Suppressor macrophage treated with lipopolysaccharide for 1 hour (primary cell): ENCODE results near the gene PNLIPRP3.
"Not testable (repeated sequence)": the region's sequence is repeated elsewhere in the genome, so short reads cannot be mapped to it uniquely, and the experiment has no call there.

Source experiments
- DNase-seq, 3 donors: peaks; one replicate each; pipeline ENCODE4 v3.0.0-alpha.2; 2020 to 2022

PNLIPRP3 gene

GRCh38 chr10:116427671-116428070 is at the start of gene PNLIPRP3:
Gene PNLIPRP3 (plus strand): TSS chr10:116427847. CDS start chr10:116428013, 166 bp downstream.
- no peak for DNase-seq

DNA sequence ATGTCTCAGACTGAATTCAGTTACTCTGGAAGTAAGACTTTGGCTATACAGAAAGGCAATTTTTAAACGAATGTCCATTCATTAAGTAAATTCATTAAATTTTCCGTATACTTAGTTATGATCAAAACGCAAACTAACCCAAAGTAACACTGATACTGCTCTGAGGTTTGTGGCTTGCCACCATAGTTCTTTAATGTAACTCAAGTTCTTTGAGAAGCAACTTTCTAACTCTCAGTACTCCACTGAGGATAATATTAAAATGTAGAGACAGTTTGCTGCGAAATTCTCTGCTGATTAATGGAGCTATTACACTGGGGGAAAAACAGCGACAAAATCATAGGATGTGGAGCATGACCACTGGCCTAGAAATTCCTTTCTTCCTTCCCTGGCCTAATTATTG is 45.4 kb upstream of the PNLIPRP3 start:
- no peak for DNase-seq

GRCh38 chr10:116385311-116385710 is 42.3 kb upstream of the PNLIPRP3 start:
- no peak for DNase-seq

GRCh38 chr10:116385994-116386809 is 41.4 kb upstream of the PNLIPRP3 start:
- DNase-seq: peak; percentile 20 to 36 (median 30)

DNA sequence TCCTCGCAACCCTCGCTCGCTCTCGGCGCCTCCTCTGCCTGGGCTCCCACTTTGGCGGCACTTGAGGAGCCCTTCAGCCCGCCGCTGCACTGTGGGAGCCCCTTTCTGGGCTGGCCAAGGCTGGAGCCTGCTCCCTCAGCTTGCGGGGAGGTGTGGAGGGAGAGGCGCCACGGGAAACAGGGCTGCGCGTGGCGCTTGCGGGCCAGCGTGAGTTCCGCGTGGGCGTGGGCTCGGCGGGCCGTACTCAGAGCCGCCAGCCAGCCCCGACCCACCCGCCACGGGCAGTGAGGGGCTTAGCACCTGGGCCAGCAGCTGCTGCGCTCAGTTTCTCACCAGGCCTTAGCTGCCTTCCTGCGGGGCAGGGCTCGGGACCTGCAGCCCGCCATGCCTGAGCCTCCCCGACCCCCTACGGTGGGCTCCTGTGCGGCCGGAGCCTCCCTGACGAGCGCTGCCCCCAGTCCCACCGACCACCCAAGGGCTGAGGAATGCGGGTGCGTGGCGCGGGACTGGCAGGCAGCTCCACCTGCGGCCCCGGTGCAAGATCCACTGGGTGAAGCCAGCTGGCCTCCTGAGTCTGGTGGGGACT is 34.3 kb upstream of the PNLIPRP3 start:
- DNase-seq: not testable (repeated sequence)

DNA sequence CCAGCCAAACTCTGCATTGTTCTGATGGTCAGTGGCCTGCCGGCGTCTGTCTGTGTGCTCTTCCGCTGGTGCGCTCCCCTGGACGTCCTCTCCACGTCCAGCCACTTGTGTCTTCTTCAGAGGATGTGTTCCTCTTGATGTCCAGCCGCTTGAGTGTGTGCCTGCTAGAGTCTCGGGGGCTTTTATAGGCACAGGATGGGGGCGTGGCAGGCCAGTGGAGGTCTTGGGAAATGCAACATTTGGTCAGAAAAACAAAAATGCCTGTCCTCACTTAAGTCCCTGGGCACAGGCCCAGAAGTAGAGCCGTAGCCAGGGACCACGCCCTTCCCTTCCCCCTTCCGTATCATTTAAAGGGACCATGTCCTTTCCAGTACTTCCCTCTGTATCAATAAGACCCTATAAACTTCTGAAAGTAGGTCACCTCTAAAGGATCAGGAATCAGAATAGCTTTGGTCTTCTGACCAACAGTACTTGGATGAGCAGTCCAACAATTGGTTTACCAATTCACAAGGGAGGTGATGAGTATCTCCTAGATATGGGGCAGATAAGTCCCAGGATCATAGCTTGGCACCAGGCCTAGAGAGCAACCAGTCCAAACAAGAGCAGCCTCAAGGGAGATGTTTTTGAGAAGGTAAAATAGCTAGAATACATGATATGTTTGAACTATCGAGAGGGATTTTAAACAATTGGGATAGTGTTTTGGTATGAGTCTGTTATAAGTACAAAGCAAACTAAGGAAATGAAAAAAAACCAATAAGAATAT is 32.2 kb upstream of the PNLIPRP3 start:
- no peak for DNase-seq

- DNase-seq: no peak
These were observed 29.4 kb upstream of the PNLIPRP3 start for GRCh38 chr10:116398224-116398623.

DNA sequence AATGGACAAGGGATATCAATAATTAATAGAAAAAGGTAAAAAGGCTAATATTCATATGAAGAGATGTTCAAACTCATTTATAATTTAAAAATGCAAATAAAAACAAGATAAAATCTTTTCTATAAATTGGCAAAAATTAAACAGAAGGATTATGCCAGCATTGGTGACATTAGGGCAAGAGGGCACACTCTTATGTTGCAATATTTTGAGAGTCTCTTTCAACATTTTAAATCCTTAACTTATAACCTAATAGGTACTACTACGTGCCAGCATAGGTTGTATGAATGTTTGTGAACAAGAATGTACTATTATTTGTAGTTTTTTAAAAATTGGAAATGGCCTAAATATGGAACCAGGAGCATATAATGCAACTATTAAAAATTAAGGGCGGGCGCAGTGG is 24.8 kb upstream of the PNLIPRP3 start:
- DNase-seq: no peak

GRCh38 chr10:116403740-116404250 is 23.9 kb upstream of the PNLIPRP3 start:
- no peak for DNase-seq

DNA sequence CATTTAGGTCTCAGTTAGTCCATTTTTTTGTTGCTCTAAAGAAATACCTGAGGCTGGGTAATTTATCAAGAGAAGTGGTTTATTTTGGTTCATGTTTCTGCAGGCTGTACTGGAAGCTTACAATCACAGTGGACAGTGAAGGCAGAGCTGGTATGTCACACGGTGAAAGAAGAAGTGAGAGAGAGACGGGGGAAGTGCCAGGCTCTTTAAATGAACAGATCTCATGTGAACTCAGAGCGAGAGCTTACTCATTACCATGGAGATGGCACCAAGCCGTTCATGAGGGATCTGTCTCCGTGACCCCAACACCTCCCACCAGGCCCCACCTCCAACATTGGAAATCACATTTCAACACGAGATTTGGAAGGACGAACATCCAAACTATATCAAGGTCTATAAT is 18.9 kb upstream of the PNLIPRP3 start:
- DNase-seq: peak; percentile 40 to 49 (median 41)

GRCh38 chr10:116410351-116410750 is 17.3 kb upstream of the PNLIPRP3 start:
- no peak for DNase-seq

GRCh38 chr10:116417821-116418220 is 9.8 kb upstream of the PNLIPRP3 start:
- DNase-seq: peak in 1 of 3 donors; percentile 17

- peak; percentile 53 to 61 (median 59) for DNase-seq
These were observed 9.3 kb upstream of the PNLIPRP3 start for GRCh38 chr10:116418389-116418788.

DNA sequence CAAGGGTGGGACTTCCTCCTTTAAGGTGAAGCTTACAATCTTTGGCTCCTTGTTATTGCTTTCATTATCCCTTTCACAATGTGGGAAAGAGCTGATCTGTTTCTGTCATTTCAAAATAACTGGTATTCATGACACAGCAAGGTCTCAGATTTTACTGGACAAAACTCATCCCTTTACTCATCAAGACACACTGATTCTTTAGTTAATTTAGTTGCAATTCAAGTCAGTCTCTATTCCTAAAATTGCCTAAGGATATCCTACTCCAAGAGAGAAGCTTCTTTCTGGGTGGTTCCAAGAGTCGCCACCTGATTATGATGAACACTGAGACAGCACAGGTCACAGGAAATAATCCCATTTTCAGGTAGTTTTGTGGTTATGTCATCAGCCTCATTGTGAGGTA is 5.8 kb upstream of the PNLIPRP3 start:
- DNase-seq: peak in 1 of 3 donors; percentile 4

- DNase-seq: no peak
These were observed 1.8 kb downstream of the PNLIPRP3 start for GRCh38 chr10:116429288-116429977.

- no peak for DNase-seq
These were observed 2.6 kb downstream of the PNLIPRP3 start for GRCh38 chr10:116430288-116430687.

- DNase-seq: no peak
These were observed 4.0 kb downstream of the PNLIPRP3 start for GRCh38 chr10:116431598-116431997.

DNA sequence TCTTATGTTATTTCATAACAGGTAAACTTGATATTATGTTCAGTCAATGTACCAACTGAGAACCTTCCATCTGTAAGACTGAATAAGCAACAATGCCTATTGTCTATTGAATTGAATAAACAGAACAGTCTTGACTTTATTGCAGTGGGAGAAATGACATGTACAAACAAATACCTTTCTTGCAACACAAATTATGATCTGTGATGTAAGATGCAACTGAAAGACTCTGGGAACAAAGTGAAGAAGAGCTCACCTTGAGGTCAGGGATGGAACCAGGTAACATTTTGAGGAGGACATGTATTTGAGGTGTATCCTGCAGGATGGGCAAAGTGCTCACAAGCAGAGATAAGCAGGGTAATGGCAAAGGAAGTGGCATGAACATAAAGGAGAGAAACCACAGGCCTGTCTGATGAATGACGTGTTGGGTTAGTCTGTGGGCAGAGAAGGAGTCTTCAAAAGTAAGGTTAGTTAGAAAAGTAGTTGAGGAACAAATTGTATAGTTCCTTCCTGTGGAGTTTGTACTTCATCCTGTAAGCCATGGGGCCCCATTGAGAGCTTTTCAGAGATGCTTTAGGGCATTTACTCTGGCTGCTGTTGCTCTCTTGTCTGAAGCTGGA is 9.5 kb downstream of the PNLIPRP3 start:
- no peak for DNase-seq

DNA sequence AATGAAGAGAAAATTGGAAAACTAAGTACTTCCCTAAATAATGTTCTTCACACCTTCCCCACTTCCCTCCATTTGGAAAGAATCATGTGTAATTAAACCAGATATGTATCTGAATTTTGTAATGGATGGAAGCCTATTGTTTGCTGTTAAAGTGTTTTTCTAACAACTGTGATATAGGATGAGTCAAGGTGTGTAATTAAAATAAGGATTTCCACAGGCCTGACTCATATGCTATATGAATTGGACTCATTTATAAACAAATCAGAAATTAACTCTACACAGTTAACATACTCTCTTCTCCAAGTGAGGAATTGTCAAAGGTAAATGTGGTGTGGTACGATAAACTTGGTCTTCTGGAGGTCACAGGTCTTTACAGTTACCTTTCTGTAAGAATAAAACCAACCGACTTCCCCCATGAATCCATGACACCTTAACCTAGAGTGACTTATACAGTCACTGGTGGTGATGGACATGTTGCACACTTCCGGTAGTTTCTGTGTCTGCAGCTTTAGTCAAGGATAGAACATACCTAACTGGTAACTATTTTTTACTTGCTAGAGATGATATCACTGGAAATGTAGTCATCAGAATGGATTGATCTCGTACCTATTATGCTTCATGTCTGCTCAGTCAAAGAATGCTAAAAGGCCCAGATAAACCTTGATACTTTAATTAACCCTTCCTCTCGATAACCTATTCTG is 12.8 kb downstream of the PNLIPRP3 start:
- DNase-seq: no peak

- peak; percentile 65 to 72 (median 71) for DNase-seq
These were observed 17.0 kb downstream of the PNLIPRP3 start for GRCh38 chr10:116444527-116445142.

- DNase-seq: peak; percentile 28 to 77 (median 74)
These were observed 23.2 kb downstream of the PNLIPRP3 start for GRCh38 chr10:116450861-116451260.
